ENCODE measurements around the gene ADAM33. TPM values are rescaled to one million over a fixed set of nuclear protein-coding genes. Genes with fewer than 3 reads are reported as not detected.
A peak's percentile ranks its signal among the peaks of the same experiment; 100 is the strongest.

ADAM33 gene
- total and polyA plus RNA-seq, 2 experiments from 2014 or later: 2.8 to 6.0 TPM

- Histone ChIP-seq H3K36me3 (ENCODE audit: insufficient read depth) (no peaks in the 10 kb centered on the region), H3K79me2 (replicated peaks; ENCODE audit: insufficient read depth) (no peaks in the 10 kb centered on the region), H4K20me1 (replicated peaks; ENCODE audit: insufficient read depth) (no peaks in the 10 kb centered on the region), H3K4me2 (peak overlapping the region; percentile 85), H3K4me1 (ENCODE audit: insufficient read depth) (0 out of 2 replicates have a peak, but pooled peaks cover 3% of the 10 kb centered on the region), H3K27ac (ENCODE audit: low read depth) (no peak overlapping the region), H3F3A (replicated peaks; ENCODE audit: low read depth) (peaks cover 3% of the 10 kb centered on the region; the same call in 1 of the 2 replicates), H3K4me3 (peak overlapping the region; percentile 62), H3K9me2 (ENCODE audit: insufficient read depth) (no peaks in the 10 kb centered on the region), H2AFZ (peak overlapping the region; percentile 92; the same call in 1 of the 2 replicates), H3K27me3 (ENCODE audit: insufficient read depth) (peaks cover 45% of the 10 kb centered on the region)
- DNase-seq (ENCODE audit: low spot score) (peak; percentile 41), ATAC-seq (peak; percentile 19)
- Mint-ChIP-seq H3K27ac (no peak overlapping the region), H3K9me3 (no peaks in the 10 kb centered on the region; the same call in 2 of the 3 replicates), H3K4me3 (peak overlapping the region; percentile 64), H3K27me3 (ENCODE audit: insufficient read depth, low read depth, poor library complexity) (peaks cover 24% of the 10 kb centered on the region), H3K4me1 (peaks cover 33% of the 10 kb centered on the region), H3K36me3 (ENCODE audit: low read depth) (no peaks in the 10 kb centered on the region)
- TF ChIP-seq EZH2phosphoT487 (IDR thresholded peaks at IDR 0.05; ENCODE audit: unreplicated experiment): no peak
- no peak for TF ChIP-seq ZNF114 (CRISPR knock-in tag; IDR thresholded peaks at IDR 0.05)
- TF ChIP-seq STAT1 (IDR thresholded peaks at IDR 0.05; ENCODE audit: unreplicated experiment): no peak
- no peak for TF ChIP-seq POLR2AphosphoS5 (IDR thresholded peaks at IDR 0.05; ENCODE audit: low read depth)
- TF ChIP-seq, protein P1, sequence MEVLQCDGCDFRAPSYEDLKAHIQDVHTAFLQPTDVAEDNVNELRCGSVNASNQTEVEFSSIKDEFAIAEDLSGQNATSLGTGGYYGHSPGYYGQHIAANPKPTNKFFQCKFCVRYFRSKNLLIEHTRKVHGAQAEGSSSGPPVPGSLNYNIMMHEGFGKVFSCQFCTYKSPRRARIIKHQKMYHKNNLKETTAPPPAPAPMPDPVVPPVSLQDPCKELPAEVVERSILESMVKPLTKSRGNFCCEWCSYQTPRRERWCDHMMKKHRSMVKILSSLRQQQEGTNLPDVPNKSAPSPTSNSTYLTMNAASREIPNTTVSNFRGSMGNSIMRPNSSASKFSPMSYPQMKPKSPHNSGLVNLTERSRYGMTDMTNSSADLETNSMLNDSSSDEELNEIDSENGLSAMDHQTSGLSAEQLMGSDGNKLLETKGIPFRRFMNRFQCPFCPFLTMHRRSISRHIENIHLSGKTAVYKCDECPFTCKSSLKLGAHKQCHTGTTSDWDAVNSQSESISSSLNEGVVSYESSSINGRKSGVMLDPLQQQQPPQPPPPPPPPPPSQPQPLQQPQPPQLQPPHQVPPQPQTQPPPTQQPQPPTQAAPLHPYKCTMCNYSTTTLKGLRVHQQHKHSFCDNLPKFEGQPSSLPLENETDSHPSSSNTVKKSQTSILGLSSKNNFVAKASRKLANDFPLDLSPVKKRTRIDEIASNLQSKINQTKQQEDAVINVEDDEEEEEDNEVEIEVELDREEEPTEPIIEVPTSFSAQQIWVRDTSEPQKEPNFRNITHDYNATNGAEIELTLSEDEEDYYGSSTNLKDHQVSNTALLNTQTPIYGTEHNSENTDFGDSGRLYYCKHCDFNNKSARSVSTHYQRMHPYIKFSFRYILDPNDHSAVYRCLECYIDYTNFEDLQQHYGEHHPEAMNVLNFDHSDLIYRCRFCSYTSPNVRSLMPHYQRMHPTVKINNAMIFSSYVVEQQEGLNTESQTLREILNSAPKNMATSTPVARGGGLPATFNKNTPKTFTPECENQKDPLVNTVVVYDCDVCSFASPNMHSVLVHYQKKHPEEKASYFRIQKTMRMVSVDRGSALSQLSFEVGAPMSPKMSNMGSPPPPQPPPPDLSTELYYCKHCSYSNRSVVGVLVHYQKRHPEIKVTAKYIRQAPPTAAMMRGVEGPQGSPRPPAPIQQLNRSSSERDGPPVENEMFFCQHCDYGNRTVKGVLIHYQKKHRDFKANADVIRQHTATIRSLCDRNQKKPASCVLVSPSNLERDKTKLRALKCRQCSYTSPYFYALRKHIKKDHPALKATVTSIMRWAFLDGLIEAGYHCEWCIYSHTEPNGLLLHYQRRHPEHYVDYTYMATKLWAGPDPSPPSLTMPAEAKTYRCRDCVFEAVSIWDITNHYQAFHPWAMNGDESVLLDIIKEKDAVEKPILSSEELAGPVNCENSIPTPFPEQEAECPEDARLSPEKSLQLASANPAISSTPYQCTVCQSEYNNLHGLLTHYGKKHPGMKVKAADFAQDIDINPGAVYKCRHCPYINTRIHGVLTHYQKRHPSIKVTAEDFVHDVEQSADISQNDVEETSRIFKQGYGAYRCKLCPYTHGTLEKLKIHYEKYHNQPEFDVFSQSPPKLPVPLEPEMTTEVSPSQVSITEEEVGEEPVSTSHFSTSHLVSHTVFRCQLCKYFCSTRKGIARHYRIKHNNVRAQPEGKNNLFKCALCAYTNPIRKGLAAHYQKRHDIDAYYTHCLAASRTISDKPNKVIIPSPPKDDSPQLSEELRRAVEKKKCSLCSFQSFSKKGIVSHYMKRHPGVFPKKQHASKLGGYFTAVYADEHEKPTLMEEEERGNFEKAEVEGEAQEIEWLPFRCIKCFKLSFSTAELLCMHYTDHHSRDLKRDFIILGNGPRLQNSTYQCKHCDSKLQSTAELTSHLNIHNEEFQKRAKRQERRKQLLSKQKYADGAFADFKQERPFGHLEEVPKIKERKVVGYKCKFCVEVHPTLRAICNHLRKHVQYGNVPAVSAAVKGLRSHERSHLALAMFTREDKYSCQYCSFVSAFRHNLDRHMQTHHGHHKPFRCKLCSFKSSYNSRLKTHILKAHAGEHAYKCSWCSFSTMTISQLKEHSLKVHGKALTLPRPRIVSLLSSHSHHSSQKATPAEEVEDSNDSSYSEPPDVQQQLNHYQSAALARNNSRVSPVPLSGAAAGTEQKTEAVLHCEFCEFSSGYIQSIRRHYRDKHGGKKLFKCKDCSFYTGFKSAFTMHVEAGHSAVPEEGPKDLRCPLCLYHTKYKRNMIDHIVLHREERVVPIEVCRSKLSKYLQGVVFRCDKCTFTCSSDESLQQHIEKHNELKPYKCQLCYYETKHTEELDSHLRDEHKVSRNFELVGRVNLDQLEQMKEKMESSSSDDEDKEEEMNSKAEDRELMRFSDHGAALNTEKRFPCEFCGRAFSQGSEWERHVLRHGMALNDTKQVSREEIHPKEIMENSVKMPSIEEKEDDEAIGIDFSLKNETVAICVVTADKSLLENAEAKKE (CRISPR knock-in tag; IDR thresholded peaks at IDR 0.05): no peak
- no peak for TF ChIP-seq CREB1 (CRISPR knock-in tag; IDR thresholded peaks at IDR 0.05; ENCODE audit: low read depth)
- TF ChIP-seq CTCF (conservative IDR thresholded peaks at IDR 0.05; ENCODE audit: low read depth in 2 of 2): no peak
- TF ChIP-seq JUNB (IDR thresholded peaks at IDR 0.05; ENCODE audit: unreplicated experiment): no peak
Measured at GRCh38 chr20:3671986-3672546, 9.7 kb downstream of the ADAM33 start.
